CD1c-positive myeloid dendritic cell (primary cell): ENCODE results near the gene ALPP.
"Not testable (repeated sequence)": the region's sequence is repeated elsewhere in the genome, so short reads cannot be mapped to it uniquely, and the experiment has no call there.

Source experiments
- DNase-seq: peaks from one replicate; pipeline ENCODE4 v3.0.0-alpha.2; 2016; ENCODE audit errors: extremely low spot score

The ALPP gene

DNA sequence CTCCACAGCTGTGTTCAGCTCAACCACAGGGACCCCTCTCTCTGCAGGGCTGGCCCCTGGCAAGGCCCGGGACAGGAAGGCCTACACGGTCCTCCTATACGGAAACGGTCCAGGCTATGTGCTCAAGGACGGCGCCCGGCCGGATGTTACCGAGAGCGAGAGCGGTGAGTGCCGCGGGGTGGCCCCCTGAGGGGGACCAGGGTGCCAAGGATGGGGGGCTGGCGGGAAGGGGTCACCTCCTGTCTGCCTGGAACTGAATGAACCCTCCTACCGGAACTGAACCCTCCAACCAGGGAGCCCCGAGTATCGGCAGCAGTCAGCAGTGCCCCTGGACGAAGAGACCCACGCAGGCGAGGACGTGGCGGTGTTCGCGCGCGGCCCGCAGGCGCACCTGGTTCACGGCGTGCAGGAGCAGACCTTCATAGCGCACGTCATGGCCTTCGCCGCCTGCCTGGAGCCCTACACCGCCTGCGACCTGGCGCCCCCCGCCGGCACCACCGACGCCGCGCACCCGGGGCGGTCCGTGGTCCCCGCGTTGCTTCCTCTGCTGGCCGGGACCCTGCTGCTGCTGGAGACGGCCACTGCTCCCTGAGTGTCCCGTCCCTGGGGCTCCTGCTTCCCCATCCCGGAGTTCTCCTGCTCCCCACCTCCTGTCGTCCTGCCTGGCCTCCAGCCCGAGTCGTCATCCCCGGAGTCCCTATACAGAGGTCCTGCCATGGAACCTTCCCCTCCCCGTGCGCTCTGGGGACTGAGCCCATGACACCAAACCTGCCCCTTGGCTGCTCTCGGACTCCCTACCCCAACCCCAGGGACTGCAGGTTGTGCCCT is 2.9 kb downstream of the ALPP start:
- not testable (repeated sequence) for DNase-seq

DNA sequence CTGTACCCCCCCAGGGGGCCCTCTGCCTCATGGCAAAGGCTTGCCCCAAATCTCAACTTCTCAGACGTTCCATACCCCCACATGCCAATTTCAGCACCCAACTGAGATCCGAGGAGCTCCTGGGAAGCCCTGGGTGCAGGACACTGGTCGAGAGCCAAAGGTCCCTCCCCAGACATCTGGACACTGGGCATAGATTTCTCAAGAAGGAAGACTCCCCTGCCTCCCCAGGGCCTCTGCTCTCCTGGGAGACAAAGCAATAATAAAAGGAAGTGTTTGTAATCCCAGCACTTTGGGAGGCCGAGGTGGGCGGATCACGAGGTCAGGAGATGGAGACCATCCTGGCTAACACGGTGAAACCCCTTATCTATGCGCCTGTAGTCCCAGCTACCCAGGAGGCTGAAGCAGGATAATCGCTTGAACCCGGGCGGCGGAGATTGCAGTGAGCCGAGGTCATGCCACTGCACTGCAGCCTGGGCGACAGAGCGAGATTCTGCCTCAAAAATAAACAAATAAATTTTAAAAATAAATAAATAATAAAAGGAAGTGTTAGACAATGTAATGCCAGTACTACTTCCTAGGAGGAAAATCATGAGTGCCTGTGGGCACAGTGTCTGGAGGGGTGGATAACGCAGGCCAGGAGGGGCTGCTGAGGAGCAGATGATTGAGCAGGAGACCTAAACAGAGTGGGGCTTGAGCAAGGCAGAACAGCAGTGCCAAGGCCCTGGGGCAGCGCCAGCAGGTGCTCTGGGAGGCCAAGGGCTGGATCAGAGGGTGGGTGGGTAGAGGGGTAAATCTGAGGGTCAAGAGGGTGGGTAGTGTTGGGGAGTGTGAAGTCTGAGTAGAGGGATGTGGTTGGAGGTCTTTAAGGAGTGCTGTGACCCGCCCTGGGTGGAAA is 4.0 kb downstream of the ALPP start:
- no peak for DNase-seq

DNA sequence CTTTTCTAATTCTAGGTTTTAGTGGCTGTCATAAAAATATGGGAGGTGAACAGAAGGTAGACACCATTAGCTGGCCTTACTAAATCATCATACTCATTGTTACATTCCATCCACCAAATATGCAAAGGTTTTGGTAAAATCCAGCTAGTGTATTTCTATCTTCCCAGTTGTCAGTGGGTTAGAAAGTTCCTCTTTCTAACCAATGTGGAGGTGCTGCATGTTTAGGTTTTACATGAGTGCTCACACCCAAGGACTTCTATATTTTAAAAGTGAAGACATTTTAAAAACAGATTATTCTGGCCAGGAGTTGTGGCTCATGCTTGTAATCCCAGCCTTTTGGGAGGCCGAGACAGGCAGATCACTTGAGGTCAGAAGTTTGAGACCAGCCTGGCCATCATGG is 5.9 kb downstream of the ALPP start:
- no peak for DNase-seq

DNA sequence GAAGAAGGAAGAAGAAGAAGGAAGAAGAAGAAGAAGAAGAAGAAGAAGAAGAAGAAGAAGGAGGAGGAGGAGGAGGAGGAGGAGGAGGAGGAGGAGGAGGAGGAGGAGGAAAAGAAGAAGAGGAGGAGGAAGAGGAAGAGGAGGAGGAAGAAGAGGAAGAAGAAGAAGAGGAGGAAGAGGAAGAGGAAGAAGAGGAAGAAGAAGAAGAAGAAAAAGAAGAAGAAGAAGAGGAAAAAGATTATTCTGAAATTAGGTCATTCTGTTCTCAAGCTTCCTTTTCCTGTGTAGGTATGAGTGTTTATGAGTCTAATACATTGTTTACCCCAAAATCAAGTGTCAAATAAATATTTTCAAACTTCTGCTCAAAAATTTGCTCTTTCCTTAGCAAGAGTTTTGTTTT is 6.5 kb downstream of the ALPP start:
- DNase-seq: not testable (repeated sequence)

DNA sequence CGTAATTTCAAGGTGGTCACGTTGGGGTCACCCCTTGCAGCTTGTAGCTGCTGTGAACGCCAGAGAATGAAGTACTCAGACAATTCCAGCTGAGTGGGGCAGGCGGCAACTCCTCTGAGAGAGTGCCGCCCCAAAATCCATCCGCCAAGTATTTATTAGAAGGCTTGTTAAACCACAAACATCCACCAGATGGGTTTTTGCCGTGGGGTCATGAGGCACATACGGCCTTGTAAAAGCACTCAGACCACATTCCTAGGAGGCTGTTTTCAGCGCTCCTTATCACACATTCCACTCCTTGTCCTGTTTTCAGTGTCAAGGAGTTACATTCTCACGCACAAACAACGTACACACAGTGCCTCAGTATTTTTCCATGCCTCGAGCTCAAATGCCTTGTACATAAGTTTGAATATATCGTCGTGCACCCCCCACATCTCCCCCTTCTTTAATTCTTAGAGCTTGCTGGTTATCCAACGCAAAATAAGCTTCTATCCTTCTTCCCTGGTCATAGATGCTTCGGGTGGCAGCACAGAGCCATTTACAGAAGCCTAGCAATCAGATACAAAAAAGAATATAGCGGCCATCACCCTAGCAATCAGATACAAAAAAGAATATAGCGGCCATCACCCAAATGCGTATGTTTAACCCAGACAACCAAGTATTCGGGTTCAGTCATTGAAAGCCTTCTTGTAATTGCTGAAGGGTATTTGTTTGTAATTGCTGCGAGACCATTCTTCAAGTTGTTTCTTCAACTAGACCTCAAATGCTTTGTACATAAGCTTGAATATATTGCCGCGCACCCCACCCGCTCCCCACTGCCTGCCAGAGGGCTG is 7.3 kb downstream of the ALPP start:
- DNase-seq: no peak

DNA sequence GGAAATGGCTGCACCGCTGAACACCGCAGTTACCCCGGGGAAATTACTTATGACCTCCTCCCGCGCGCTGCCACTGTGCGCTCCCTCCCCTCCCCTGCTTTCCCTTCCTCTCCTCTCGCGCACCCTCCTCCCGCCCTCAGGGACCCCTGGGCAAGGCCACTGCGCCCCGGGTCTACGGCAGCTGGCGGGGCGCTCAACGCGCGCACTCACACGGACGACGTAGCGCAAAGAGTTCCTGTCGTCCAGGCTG is 7.9 kb downstream of the ALPP start:
- no peak for DNase-seq

DNA sequence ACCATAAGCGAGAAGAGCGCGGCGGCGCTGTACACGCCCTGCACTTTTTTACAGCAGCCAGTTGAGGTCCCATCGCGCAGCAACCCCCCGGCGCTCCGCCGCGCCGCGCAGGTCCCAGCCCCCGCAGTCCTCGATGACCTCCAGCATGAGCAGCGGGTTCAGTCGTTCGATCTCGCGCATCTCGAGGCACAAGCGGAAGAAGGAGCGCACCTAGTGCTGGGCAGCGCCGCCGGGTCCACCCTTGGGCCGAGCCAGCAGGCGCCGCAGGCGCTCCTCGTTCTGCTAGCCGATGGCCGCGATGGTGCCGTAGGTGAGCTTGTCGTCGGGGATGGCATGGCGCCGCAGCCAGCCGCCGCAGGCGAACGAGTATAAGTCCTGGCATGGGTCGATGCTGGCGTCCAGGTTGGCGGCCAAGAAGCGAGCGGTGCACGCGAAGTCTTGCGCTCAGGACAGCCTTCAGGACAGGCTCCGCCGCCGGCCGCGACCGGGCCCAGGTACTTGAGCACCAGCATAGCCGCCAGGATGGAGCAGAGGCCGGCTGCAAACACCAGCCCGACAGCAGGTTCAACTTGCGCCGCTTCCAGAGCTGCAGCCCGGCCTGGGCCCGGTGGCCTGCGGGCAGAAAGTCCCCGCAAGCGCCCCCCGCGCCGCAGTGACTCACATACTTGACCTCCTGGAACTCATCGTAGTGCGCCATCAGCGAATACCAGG is 8.3 kb downstream of the ALPP start:
- DNase-seq: no peak

DNA sequence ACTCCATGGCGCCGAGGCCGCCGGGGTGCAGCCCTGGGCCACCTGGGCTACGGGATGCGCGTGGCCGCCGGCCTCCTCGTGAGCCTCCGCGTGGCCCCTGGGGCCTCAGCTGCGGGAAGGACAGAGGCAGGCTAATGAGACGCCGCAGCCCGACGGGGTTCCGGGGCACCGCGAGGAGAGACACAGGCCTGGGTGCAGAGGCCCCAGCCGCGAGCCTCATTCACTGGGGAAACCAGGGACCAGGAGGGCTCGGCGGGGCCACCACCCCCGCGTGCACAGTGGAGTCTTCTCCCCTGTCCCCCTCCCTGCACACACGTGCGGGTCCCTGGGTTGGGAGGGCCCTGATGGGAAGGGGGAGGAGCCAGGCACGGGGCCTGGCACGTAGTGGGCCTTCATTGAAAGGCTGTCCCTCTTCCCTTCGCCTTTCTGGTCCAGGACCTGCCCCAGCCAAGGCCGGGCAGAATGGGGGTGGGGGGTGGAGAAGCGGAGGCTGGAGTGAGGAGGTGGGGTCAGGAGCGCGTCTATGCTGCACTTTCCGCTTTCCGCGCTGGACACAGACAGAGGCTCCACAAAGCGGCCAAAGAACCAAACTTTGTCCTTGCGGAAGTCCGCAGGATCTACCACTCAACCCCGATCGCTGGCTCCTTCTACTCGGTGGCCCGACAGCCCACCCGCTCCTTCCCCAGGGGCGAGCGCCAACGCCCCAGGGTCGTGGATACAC is 9.1 kb downstream of the ALPP start:
- DNase-seq: no peak

DNA sequence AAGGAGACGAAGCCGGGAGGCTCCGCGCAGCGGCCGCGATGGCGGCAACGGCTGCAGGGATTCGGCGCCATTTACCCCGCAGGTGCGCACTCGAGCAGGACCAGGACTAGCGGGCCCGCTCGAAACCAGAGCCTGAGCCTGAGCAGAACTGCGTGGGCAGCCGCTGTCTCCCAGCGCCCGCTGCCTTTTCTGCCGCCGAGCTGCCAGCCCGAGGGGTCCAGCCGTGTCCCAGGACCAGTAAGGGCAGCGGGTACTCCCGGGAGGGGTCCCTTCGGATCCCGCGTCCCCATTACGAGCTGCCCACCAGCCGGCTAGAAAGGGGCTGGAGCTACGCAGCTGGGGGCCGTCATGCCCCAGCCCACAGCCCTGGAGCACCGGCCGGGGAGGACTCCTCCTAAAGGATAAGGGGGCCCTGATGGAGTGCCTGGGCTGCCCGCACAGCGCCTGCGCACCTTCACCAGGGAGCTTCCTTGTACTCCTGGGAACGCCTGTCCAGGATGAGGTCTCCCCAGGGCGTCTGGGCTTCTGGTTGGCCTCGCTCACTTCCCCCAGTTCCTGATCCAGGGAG is 9.9 kb downstream of the ALPP start:
- DNase-seq: no peak

DNA sequence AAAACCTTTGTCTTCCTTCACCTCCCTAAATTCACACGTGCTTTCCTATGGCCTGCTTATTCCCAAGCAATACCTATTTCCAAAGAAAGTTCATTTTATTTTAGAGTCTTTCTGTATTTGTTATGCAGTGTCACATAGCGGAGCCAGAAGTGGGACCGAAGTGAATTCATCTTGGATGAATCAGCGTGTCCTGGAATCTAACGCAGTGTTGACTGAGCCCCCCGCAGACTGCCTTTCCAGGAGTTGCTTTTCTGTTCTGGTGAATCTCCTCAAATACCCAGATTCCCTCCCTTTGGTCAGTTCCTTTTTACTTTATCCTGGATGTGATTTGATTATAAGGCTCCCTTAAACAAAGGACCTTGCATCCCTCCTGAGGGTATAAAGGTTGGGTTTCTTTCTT is 10.8 kb downstream of the ALPP start:
- DNase-seq: no peak

DNA sequence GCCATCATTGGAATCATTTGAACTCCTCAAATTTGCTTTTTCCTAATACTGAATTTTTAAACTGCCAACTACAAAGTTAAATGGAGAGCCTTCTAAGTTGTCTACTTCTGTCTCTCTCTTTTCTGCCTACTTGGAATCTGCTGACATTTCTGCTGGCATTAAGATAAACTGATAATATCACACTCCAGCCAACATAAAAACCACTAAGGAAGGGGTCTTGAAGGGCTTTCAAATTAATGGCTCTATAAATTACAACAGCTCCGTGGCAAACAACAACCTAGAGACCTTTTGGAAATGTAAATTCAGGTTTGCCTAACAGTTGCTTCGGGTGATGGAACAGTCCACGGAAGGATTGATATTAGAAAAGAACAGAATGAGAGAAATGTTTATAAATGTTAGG is 12.1 kb downstream of the ALPP start:
- DNase-seq: no peak

DNA sequence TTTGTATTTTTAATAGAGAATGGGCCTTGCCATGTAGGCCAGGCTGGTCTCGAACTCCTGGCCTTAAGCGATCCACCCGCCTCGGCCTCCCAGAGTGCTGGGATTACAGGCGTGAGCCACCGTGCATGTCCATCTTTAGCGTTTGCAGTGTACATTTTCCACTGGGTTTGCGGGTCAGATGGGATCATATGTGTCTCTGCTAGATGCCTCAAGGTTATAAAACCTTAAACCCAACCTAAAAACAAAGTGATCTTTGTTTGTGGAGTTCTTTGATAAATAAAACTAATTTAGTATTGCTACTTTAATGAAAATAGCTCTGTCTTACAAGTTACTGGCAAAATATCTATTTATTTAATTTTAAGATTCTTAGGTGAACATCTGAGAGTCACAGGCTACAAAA is 15.0 kb downstream of the ALPP start:
- DNase-seq: no peak

DNA sequence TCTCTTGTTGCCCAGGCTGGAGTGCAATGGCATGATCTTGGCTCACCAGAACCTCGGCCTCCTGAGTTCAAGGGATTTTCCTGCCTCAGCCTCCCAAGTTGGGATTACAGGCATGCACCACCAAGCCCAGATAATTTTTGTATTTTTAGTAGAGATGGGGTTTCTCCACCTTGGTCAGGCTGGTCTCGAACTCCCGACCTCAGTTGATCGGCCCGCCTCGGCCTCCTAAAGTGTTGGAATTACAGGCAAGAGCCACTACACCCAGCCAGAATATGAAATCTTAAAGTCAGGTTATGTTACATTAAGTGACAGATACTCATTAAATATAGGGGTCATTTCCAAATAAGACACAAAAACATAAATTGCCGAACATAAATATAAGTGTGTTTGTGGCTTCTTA is 15.9 kb downstream of the ALPP start:
- DNase-seq: not testable (repeated sequence)

DNA sequence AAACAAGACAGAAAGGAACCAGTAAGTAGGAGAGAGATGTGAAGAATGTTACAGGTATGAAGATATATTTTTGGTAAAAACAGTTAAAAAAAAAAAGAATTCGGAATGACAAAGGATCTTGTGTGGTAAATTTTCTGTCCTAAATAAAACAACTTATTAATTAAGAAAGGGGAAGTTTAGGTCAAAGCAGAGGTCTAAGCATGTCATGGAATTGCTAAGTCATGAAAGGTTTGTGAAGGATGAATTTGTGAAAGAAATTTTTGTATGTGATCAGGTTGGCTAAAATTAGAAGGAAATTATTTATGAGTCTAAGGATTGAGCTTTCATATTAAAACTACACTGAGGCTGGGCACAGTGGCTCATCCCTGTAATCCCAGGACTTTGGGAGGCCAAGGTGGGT is 17.0 kb downstream of the ALPP start:
- no peak for DNase-seq

DNA sequence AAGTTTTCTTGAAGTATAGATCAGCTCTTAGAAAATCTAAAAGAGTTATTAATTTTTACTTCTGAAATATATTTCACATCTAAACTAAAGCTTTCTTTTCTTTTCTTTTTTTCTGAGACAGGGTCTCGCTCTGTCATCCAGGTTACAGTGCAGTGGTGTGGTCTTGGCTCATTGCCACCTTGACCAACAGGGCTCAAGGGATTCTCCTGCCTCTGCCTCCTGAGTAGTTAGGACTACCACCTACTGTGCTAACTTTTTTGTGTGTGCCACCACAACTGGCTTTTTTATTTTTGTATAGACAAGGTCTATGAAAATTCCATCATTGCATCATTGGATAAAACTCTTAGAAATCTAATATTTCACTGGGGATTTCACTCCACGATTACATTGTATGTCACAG is 18.1 kb downstream of the ALPP start:
- no peak for DNase-seq

DNA sequence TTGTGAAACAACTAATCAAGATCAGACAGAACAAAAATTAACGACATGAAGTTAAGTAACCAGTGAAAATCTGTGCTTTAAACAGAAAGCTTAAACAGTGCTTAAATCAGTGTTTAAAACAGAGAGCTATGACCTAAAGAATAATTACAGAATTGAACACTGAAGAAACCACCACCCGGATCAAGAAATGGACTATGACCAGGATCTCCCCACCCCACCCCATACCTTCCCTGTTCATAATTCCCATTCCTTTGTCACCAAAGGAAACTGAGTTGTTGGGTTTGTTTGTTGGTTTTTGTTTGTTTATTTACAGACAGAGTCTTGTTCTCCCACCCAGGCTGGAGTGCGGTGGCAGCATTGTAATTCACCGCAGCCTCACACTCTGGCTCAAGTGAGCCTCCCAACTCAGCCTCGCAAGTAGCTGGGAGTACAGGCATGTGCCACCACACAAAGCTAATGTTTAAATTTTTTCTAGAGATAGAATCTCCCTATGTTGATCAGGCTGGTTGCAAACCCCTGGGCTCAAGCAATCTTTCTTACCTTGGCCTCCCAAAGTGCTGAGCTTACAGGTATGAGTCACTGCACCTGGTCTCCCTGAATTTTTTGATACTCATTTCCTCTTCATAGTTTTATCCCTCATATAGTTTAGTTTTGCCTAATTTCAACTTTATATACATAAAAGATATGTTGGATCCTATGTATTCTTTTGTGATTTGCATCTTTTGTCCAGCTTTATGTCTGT is 19.9 kb downstream of the ALPP start:
- no peak for DNase-seq

DNA sequence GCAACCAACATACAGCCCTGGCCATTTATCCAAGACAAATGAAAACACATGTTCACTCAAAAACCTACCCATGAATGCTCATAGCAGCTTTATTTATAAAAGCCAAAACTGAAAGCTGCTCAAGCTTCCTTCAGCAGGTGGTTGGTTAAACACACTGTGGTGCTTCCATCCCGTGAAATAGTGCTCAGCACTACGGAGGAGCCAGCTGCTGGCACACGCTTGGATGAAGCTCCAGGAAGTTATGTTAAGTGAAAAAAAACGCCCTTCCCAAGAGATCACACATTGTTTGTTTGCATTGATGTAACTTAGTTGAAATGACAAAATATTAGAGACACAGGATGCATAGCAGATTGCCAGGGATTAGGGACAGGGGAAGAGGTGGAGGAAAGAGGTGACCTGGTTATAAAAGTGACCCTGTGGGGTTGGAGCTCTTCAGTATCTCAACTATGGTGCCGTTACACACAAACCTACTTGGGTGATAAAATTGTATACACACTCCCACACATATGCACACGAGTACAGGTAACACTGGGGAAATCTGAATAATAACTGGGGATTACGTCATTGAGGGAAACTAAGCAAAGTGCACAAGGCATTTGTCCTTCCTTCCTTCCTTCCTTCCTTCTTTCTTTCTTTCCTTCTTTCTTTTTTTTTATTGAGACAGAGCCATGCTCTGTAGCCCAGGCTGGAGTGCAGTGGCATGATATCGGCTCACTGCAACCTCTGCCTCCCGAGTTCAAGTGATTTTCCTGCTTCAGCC is 21.9 kb downstream of the ALPP start:
- no peak for DNase-seq

DNA sequence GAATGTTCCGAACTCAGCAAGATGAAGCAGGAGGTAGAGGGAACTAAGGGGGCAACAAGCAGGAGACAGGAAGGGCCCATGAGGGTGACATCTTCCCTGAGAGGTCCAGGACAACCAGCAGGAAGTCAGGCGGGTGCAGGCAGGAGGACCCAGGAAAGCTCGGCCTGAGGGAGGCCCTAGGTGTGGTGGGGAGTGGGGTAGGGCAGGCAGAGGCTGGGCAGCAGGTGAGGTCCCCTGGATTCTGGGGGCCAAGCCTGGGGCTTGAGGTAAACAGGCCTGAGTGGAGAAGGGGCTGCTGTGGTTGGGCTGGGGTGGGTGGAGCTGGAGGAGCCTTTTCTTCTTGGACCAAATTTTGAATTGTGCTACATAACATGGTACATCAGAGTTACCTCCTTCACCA is 24.0 kb downstream of the ALPP start:
- DNase-seq: no peak

DNA sequence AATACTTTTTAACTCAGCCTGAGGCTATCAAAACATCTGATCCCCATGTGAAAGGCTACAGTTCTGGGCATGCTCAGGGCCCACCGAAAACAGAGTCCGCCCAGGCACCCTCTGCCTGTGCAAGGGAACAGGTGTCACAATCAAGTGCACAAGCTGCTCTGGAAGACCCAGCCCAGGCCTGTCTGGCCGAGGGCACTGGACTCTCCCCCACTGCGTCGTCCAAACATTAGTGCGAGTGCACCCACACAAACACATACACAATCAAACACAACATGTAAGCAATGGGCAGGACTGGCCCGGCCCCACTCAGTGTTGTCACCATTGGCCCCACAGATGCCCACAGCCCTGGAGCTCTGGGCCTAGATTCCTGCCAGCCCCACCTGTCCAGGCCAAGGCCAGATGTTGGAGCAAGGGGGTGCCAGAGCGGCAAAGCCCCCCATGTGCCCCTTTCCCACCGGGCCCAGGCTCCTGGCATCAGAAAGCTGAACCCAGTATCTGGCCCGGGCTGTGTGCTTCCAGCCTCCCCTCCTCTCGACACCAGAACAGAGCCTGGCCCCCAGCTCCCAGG is 27.5 kb downstream of the ALPP start:
- DNase-seq: no peak
